ENCODE results near the gene ZFPL1. TPM values are rescaled to one million over a fixed set of nuclear protein-coding genes. Genes with fewer than 3 reads are reported as not detected.
A peak's percentile ranks its signal among the peaks of the same experiment; 100 is the strongest.

Gene ZFPL1
- total and polyA plus RNA-seq, 7 experiments from 2014 or later, result 24.2 to 53.0 (median 39.1) TPM

- ATAC-seq (no peak), DNase-seq (peak in 2 of 9 donors; percentile 39 to 58)
- peak overlapping the region; percentile 99 for H3K27ac ChIP-seq (ENCODE audit: low read depth, low read length)
- H3K36me3 ChIP-seq (ENCODE audit: control insufficient read depth in 2 of 3, insufficient read depth in 3 of 3, low read length in 3 of 3), result peaks cover 0 to 58% (median 24%) of the 10 kb centered on the region in 3 experiments
- H3K4me3 ChIP-seq (ENCODE audit: low read length), result peak overlapping the region; percentile 90
- Mint-ChIP-seq H3K4me3 (peak overlapping the region; percentile 89 to 100 (median 99)), H3K4me1 (peaks cover 31 to 50% (median 40%) of the 10 kb centered on the region in 7 donors), H3K9me3 (peaks cover 0 to 3% (median 0%) of the 10 kb centered on the region in 11 donors), H3K27me3 (no peaks in the 10 kb centered on the region), H3K27ac (peak overlapping the region; percentile 97 to 100 (median 99)), H3K36me3 (peaks cover 0 to 16% (median 4%) of the 10 kb centered on the region in 5 donors)
- no peaks in the 10 kb centered on the region for H3K27me3 ChIP-seq (ENCODE audit: control insufficient read depth in 2 of 2, insufficient read depth in 2 of 2, low read length in 2 of 2)
- H3K9me3 ChIP-seq (ENCODE audit: control insufficient read depth in 2 of 3, low read length in 3 of 3), result no peaks in the 10 kb centered on the region
- ChIA-PET POLR2A (interaction anchor here (2.7 to 8.9 kb wide), 5 partner anchors 12 to 47 kb away, joined by 12 to 237 read pairs (median 40); partner anchors contain the start of genes FAU, MRPL49, TM7SF2 and VPS51), CTCF (no interaction called here)
- intact Hi-C loops (cut with micrococcal nuclease), result no loop called here
- H3K4me1 ChIP-seq (ENCODE audit: control insufficient read depth in 2 of 2, insufficient read depth in 2 of 2, low read length in 2 of 2), result peaks cover 10 to 21% of the 10 kb centered on the region in 2 donors
These were observed 49.1 kb downstream of the ZFPL1 start for GRCh38 chr11:65132988-65133700.

GRCh38 chr11:65133724-65134123, 49.7 kb downstream of the ZFPL1 start:
- Histone ChIP-seq H3K27ac (ENCODE audit: low read depth, low read length) (peak overlapping the region; percentile 99), H3K4me3 (ENCODE audit: low read length) (peak overlapping the region; percentile 90), H3K27me3 (ENCODE audit: control insufficient read depth in 2 of 2, insufficient read depth in 2 of 2, low read length in 2 of 2) (no peaks in the 10 kb centered on the region), H3K9me3 (ENCODE audit: control insufficient read depth in 2 of 3, low read length in 3 of 3) (no peaks in the 10 kb centered on the region), H3K36me3 (ENCODE audit: control insufficient read depth in 2 of 3, insufficient read depth in 3 of 3, low read length in 3 of 3) (peaks cover 0 to 53% (median 24%) of the 10 kb centered on the region in 3 experiments), H3K4me1 (ENCODE audit: control insufficient read depth in 2 of 2, insufficient read depth in 2 of 2, low read length in 2 of 2) (peaks cover 10 to 21% of the 10 kb centered on the region in 2 donors)
- peaks cover 0 to 3% (median 0%) of the 10 kb centered on the region in 11 donors for H3K9me3 Mint-ChIP-seq
- H3K27ac Mint-ChIP-seq, result peak overlapping the region; percentile 97 to 100 (median 99)
- CTCF ChIA-PET, result interaction anchor here (0.6 kb wide), 1 partner anchor 1299 kb away, joined by 3 read pairs; no protein-coding TSS in a partner anchor
- ATAC-seq (no peak), DNase-seq (no peak)
- no peaks in the 10 kb centered on the region for H3K27me3 Mint-ChIP-seq
- peak overlapping the region; percentile 89 to 100 (median 99) for H3K4me3 Mint-ChIP-seq
- H3K4me1 Mint-ChIP-seq, result peaks cover 31 to 50% (median 40%) of the 10 kb centered on the region in 7 donors
- peaks cover 0 to 16% (median 4%) of the 10 kb centered on the region in 5 donors for H3K36me3 Mint-ChIP-seq
- intact Hi-C loops (cut with micrococcal nuclease), result loop anchor here (1.0 to 2.0 kb wide), 6 partner anchors 16 to 482 kb away; partner anchors contain the start of genes PCNX3 (in 2 of the 2), MAP3K11 (in 1 of the 2), SNX15 (in 1 of the 2) and TIGD3 (in 1 of the 2)
- POLR2A ChIA-PET, result interaction anchor here (0.7 to 8.9 kb wide), 9 partner anchors 11 to 364 kb away, joined by 3 to 237 read pairs (median 18); partner anchors contain the start of genes FAU, MALAT1, MRPL49 and TM7SF2

GRCh38 chr11:65134240-65134951, 50.4 kb downstream of the ZFPL1 start, which contains the start of gene SYVN1:
Gene SYVN1, minus strand, starts transcription at chr11:65134519. Its CDS starts 918 bp downstream, at chr11:65133601.
- intact Hi-C loops (cut with micrococcal nuclease), result loop anchor here (1.0 to 2.0 kb wide), 6 partner anchors 17 to 481 kb away; partner anchors contain the start of genes PCNX3 (in 2 of the 2), MAP3K11 (in 1 of the 2), SNX15 (in 1 of the 2) and TIGD3 (in 1 of the 2)
- Histone ChIP-seq H3K36me3 (ENCODE audit: control insufficient read depth in 2 of 3, insufficient read depth in 3 of 3, low read length in 3 of 3) (peaks cover 0 to 46% (median 23%) of the 10 kb centered on the region in 3 experiments), H3K4me3 (ENCODE audit: low read length) (peak within 1 kb of the TSS; percentile 90), H3K9me3 (ENCODE audit: control insufficient read depth in 2 of 3, low read length in 3 of 3) (no peaks in the 10 kb centered on the region), H3K4me1 (ENCODE audit: control insufficient read depth in 2 of 2, insufficient read depth in 2 of 2, low read length in 2 of 2) (peaks cover 10 to 21% of the 10 kb centered on the region in 2 donors), H3K27me3 (ENCODE audit: control insufficient read depth in 2 of 2, insufficient read depth in 2 of 2, low read length in 2 of 2) (no peaks in the 10 kb centered on the region), H3K27ac (ENCODE audit: low read depth, low read length) (peak within 1 kb of the TSS; percentile 99)
- peaks cover 31 to 50% (median 40%) of the 10 kb centered on the region in 7 donors for H3K4me1 Mint-ChIP-seq
- ATAC-seq (peak; percentile 88), DNase-seq (peak; percentile 88 to 95 (median 93))
- no peaks in the 10 kb centered on the region for H3K27me3 Mint-ChIP-seq
- peak within 1 kb of the TSS; percentile 97 to 100 (median 99) for H3K27ac Mint-ChIP-seq
- peaks cover 0 to 16% (median 4%) of the 10 kb centered on the region in 5 donors for H3K36me3 Mint-ChIP-seq
- CTCF ChIA-PET, result interaction anchor here (0.6 to 2.6 kb wide), 6 partner anchors 12 to 1298 kb away, joined by 3 to 12 read pairs (median 3); partner anchors contain the start of genes FAU and MRPL49
- POLR2A ChIA-PET, result interaction anchor here (0.6 to 8.9 kb wide), 47 partner anchors 8 to 1248 kb away, joined by 3 to 237 read pairs (median 4); partner anchors contain the start of genes CAPN1, CDC42EP2, CDCA5 and DPF2
- H3K9me3 Mint-ChIP-seq, result peaks cover 0 to 3% (median 0%) of the 10 kb centered on the region in 11 donors
- H3K4me3 Mint-ChIP-seq, result peak within 1 kb of the TSS; percentile 89 to 100 (median 99)

GRCh38 chr11:65134952-65135632, 51.1 kb downstream of the ZFPL1 start:
- ChIA-PET POLR2A (interaction anchor here (0.5 to 8.9 kb wide), 57 partner anchors 8 to 1249 kb away, joined by 3 to 237 read pairs (median 4); partner anchors contain the start of genes CAPN1, CDC42EP2, CDCA5 and DPF2), CTCF (interaction anchor here (0.6 to 2.6 kb wide), 7 partner anchors 13 to 941 kb away, joined by 3 to 12 read pairs (median 3); partner anchors contain the start of genes FAU and MRPL49)
- Histone ChIP-seq H3K27me3 (ENCODE audit: control insufficient read depth in 2 of 2, insufficient read depth in 2 of 2, low read length in 2 of 2) (no peaks in the 10 kb centered on the region), H3K4me3 (ENCODE audit: low read length) (peak overlapping the region; percentile 90), H3K4me1 (ENCODE audit: control insufficient read depth in 2 of 2, insufficient read depth in 2 of 2, low read length in 2 of 2) (peaks cover 10 to 21% of the 10 kb centered on the region in 2 donors), H3K27ac (ENCODE audit: low read depth, low read length) (peak overlapping the region; percentile 99), H3K9me3 (ENCODE audit: control insufficient read depth in 2 of 3, low read length in 3 of 3) (no peaks in the 10 kb centered on the region), H3K36me3 (ENCODE audit: control insufficient read depth in 2 of 3, insufficient read depth in 3 of 3, low read length in 3 of 3) (peaks cover 0 to 39% (median 16%) of the 10 kb centered on the region in 3 experiments)
- intact Hi-C loops (cut with micrococcal nuclease), result loop anchor here (1.0 to 5.0 kb wide), 14 partner anchors 13 to 1453 kb away; partner anchors contain the start of genes CAPN1 (in 2 of the 2), CDCA5 (in 2 of the 2), FAU (in 2 of the 2) and MRPL49 (in 2 of the 2)
- H3K27me3 Mint-ChIP-seq, result peaks cover 0 to 3% (median 0%) of the 10 kb centered on the region in 5 donors
- DNase-seq (peak in 8 of 9 donors; percentile 75 to 94 (median 92)), ATAC-seq (peak; percentile 90)
- H3K9me3 Mint-ChIP-seq, result peaks cover 0 to 3% (median 0%) of the 10 kb centered on the region in 11 donors
- H3K4me1 Mint-ChIP-seq, result peaks cover 31 to 50% (median 40%) of the 10 kb centered on the region in 7 donors
- H3K27ac Mint-ChIP-seq, result peak overlapping the region; percentile 97 to 100 (median 99)
- H3K4me3 Mint-ChIP-seq, result peak overlapping the region; percentile 89 to 100 (median 99)
- H3K36me3 Mint-ChIP-seq, result peaks cover 0 to 16% (median 4%) of the 10 kb centered on the region in 5 donors

- POLR2A ChIA-PET, result interaction anchor here (0.5 to 8.9 kb wide), 47 partner anchors 9 to 1951 kb away, joined by 3 to 237 read pairs (median 4); partner anchors contain the start of genes CAPN1, CDC42EP2, DPF2 and FAM89B
- intact Hi-C loops (cut with micrococcal nuclease), result loop anchor here (1.0 to 5.0 kb wide), 10 partner anchors 13 to 1453 kb away; partner anchors contain the start of genes CAPN1 (in 2 of the 2), CDCA5 (in 2 of the 2), FAU (in 2 of the 2) and MRPL49 (in 2 of the 2)
- peaks cover 0 to 3% (median 0%) of the 10 kb centered on the region in 11 donors for H3K9me3 Mint-ChIP-seq
- H3K27ac ChIP-seq (ENCODE audit: low read depth, low read length), result peak overlapping the region; percentile 99
- no peak for DNase-seq
- peaks cover 0 to 16% (median 4%) of the 10 kb centered on the region in 5 donors for H3K36me3 Mint-ChIP-seq
- peaks cover 0 to 6% (median 0%) of the 10 kb centered on the region in 5 donors for H3K27me3 Mint-ChIP-seq
- CTCF ChIA-PET, result interaction anchor here (0.7 to 2.6 kb wide), 7 partner anchors 13 to 852 kb away, joined by 3 to 12 read pairs (median 3); partner anchors contain the start of genes FAU and MRPL49
- no peaks in the 10 kb centered on the region for H3K27me3 ChIP-seq (ENCODE audit: control insufficient read depth in 2 of 2, insufficient read depth in 2 of 2, low read length in 2 of 2)
- no peak for ATAC-seq
- peaks cover 10 to 21% of the 10 kb centered on the region in 2 donors for H3K4me1 ChIP-seq (ENCODE audit: control insufficient read depth in 2 of 2, insufficient read depth in 2 of 2, low read length in 2 of 2)
- H3K4me3 Mint-ChIP-seq, result peak overlapping the region; percentile 89 to 100 (median 99)
- peaks cover 31 to 50% (median 40%) of the 10 kb centered on the region in 7 donors for H3K4me1 Mint-ChIP-seq
- peaks cover 0 to 33% (median 14%) of the 10 kb centered on the region in 3 experiments for H3K36me3 ChIP-seq (ENCODE audit: control insufficient read depth in 2 of 3, insufficient read depth in 3 of 3, low read length in 3 of 3)
- H3K9me3 ChIP-seq (ENCODE audit: control insufficient read depth in 2 of 3, low read length in 3 of 3), result no peaks in the 10 kb centered on the region
- H3K4me3 ChIP-seq (ENCODE audit: low read length), result peak overlapping the region; percentile 90
- H3K27ac Mint-ChIP-seq, result peak overlapping the region; percentile 97 to 100 (median 99)
These were observed 51.7 kb downstream of the ZFPL1 start for GRCh38 chr11:65135633-65136145.
